Osteoblast (primary cell): ENCODE results near the gene IFNAR1. TPM values are rescaled to one million over a fixed set of nuclear protein-coding genes. Genes with fewer than 3 reads are reported as not detected.
A peak's percentile ranks its signal among the peaks of the same experiment; 100 is the strongest.

ENCODE experiments used
- DNase-seq: peaks from one replicate; pipeline ENCODE4 v3.0.0; 2011; ENCODE audit warnings: low spot score, mixed read lengths; ENCODE audit not compliant: insufficient read length; ENCODE audit errors: missing footprints
- H2AFZ ChIP-seq: 2 replicates; pipeline ENCODE4 v1.6.0; 2011; ENCODE audit warnings: mild to moderate bottlenecking, low read length
- H3K27ac ChIP-seq: 2 replicates; pipeline ENCODE4 v1.5.1; 2011; ENCODE audit warnings: mild to moderate bottlenecking, low read depth, low read length, moderate library complexity
- H3K27me3 ChIP-seq: 2 replicates; pipeline ENCODE4 v1.6.0; 2012; ENCODE audit warnings: mild to moderate bottlenecking, control low read depth, inconsistent platforms, low read length, moderate library complexity; ENCODE audit not compliant: insufficient read depth
- H3K36me3 ChIP-seq: 2 replicates; pipeline ENCODE4 v1.5.1; 2011; ENCODE audit warnings: mild to moderate bottlenecking, low read length, control low read depth, moderate library complexity; ENCODE audit not compliant: insufficient read depth
- H3K4me1 ChIP-seq: 2 replicates; pipeline ENCODE4 v1.5.1; 2011; ENCODE audit warnings: mild to moderate bottlenecking, low read length, control low read depth, moderate library complexity; ENCODE audit not compliant: insufficient read depth
- H3K4me2 ChIP-seq: 2 replicates; pipeline ENCODE4 v1.6.0; 2011; ENCODE audit warnings: mild to moderate bottlenecking, low read length; ENCODE audit not compliant: insufficient read depth
- H3K4me3 ChIP-seq: fragments of 200-600 bp; sonication (generic); 3 replicates; pipeline ENCODE4 v1.5.1; 2012; ENCODE audit warnings: mild to moderate bottlenecking, low read length, inconsistent platforms; ENCODE audit not compliant: insufficient read depth
- H3K79me2 ChIP-seq: 2 replicates; pipeline ENCODE4 v1.6.0; 2012; ENCODE audit warnings: mild to moderate bottlenecking, low read length, control low read depth, inconsistent platforms; ENCODE audit not compliant: insufficient read depth
- H3K9me3 ChIP-seq: 2 replicates; pipeline ENCODE4 v1.5.1; 2011; ENCODE audit warnings: low read depth, low read length, control low read depth
- H4K20me1 ChIP-seq: 2 replicates; pipeline ENCODE4 v1.6.0; 2012; ENCODE audit warnings: mild to moderate bottlenecking, low read length, control low read depth; ENCODE audit not compliant: insufficient read depth
- total RNA-seq: library from RNA; depleted of rRNA; stranded (reverse); fragments of >200 nt; gene quantifications from 2 replicates; pipeline ENCODE4 v1.2.3, GENCODE V29; 2012
- TF ChIP-seq, protein P1 (sequence below): IDR thresholded peaks from 2 replicates; pipeline ENCODE4 v1.5.1; 2011; ENCODE audit warnings: mild to moderate bottlenecking, low read depth, low read length, moderate library complexity; ENCODE audit errors: extremely low read depth

Gene IFNAR1
- total RNA-seq, 1 donor = 26.1 TPM

DNA sequence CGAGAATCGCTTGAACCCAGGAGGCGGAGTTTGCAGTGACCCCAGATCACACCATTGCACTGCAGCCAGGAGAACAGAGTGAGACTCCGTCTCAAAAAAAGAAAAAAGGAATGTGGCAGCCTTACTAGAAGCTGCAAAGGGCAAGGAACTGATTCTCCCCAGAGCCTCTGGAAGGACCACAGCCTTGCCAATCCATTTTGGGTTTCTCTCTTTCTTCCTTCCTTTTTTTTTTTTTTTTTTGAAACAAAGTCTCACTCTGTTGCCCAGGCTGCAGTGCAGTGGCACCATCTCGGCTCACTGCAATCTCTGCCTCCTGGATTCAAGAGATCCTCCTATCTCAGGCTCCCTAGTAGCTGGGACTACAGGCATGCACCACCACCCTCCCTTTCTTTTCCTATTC is 68.6 kb downstream of the IFNAR1 start:
- TF ChIP-seq, protein P1, sequence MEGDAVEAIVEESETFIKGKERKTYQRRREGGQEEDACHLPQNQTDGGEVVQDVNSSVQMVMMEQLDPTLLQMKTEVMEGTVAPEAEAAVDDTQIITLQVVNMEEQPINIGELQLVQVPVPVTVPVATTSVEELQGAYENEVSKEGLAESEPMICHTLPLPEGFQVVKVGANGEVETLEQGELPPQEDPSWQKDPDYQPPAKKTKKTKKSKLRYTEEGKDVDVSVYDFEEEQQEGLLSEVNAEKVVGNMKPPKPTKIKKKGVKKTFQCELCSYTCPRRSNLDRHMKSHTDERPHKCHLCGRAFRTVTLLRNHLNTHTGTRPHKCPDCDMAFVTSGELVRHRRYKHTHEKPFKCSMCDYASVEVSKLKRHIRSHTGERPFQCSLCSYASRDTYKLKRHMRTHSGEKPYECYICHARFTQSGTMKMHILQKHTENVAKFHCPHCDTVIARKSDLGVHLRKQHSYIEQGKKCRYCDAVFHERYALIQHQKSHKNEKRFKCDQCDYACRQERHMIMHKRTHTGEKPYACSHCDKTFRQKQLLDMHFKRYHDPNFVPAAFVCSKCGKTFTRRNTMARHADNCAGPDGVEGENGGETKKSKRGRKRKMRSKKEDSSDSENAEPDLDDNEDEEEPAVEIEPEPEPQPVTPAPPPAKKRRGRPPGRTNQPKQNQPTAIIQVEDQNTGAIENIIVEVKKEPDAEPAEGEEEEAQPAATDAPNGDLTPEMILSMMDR = no peak
- H4K20me1 ChIP-seq = no peaks in the 10 kb centered on the region
- H3K27me3 ChIP-seq = no peaks in the 10 kb centered on the region
- H3K4me1 ChIP-seq = peaks cover 31% of the 10 kb centered on the region
- no peak overlapping the region for H3K4me3 ChIP-seq
- H3K4me2 ChIP-seq = no peak overlapping the region
- DNase-seq = no peak
- H3K36me3 ChIP-seq = no peaks in the 10 kb centered on the region
- H3K9me3 ChIP-seq = no peaks in the 10 kb centered on the region
- no peak overlapping the region for H2AFZ ChIP-seq
- no peak overlapping the region for H3K27ac ChIP-seq
- no peaks in the 10 kb centered on the region for H3K79me2 ChIP-seq

DNA sequence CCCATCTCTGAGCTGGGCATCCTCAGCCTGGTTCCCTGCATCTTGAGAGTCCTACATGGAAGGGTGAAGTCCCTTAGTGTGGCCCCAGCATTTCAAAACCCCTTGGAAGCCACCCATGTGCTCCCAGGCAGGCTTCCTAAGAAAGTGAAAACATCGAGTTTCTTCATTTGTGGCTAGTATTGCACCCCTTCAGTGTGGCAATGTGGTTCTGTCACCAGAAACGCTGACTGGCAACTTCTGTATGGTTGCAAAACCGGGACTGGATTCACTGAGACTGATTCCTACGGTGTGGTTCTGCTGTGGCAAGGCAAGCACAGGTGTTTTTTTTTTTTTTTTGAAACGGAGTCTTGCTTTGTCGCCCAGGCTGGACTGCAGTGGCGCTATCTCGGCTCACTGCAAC is 69.5 kb downstream of the IFNAR1 start:
- H3K9me3 ChIP-seq = no peaks in the 10 kb centered on the region
- H3K4me1 ChIP-seq = peaks cover 31% of the 10 kb centered on the region
- no peaks in the 10 kb centered on the region for H4K20me1 ChIP-seq
- no peak for DNase-seq
- H3K4me2 ChIP-seq = no peak overlapping the region
- H2AFZ ChIP-seq = no peak overlapping the region
- H3K27me3 ChIP-seq = no peaks in the 10 kb centered on the region
- H3K4me3 ChIP-seq = no peak overlapping the region
- no peaks in the 10 kb centered on the region for H3K79me2 ChIP-seq
- no peak overlapping the region for H3K27ac ChIP-seq
- no peaks in the 10 kb centered on the region for H3K36me3 ChIP-seq
- TF ChIP-seq, protein P1 = no peak

DNA sequence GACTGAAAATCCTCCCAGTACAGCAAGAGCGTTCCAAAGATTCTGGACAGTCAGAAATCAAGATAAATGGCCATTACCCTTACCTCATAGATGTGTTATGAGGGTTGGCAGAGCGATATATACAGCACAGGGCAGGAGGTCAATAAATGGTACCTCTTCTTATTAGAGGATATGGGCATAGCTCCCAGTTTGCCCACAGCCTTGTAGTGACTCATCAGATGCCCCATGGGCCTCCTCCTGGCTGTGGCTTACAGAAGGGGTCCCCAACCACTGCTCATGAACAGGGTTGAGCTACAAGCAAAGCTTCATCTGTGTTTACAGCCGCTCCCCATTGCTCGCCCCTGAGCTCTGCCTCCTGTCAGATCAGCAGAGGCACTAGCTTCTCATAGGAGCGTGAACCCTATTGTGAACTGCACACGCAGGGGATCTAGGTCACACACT is 71.1 kb downstream of the IFNAR1 start:
- peak; percentile 88 for DNase-seq
- Histone ChIP-seq H4K20me1 (no peaks in the 10 kb centered on the region), H3K4me1 (peaks cover 41% of the 10 kb centered on the region), H2AFZ (peak overlapping the region; percentile 41), H3K4me3 (peak overlapping the region; percentile 38), H3K27ac (peak overlapping the region; percentile 87), H3K79me2 (no peaks in the 10 kb centered on the region), H3K9me3 (no peaks in the 10 kb centered on the region), H3K36me3 (no peaks in the 10 kb centered on the region), H3K4me2 (peak overlapping the region; percentile 42), H3K27me3 (no peaks in the 10 kb centered on the region)
- TF ChIP-seq, protein P1 = no peak

DNA sequence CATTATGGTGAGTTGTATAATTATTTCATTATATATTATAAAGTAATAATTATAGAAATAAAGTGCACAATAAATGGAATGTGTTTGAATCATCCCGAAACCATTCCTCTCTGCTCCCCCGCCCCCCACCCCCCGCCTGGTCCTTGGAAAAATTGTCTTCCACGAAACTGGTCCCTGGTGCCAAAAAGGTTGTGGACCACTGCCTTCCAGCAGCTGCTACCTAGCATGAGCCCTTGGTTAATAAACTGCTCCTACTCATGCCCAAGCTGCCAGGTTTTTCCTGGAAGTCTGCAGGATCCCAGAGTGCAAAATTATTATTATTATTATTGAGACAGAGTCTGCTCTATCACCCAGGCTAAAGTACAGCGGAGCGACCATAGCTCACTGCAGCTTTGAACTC is 71.7 kb downstream of the IFNAR1 start:
- Histone ChIP-seq H2AFZ (no peak overlapping the region), H3K9me3 (no peaks in the 10 kb centered on the region), H3K27me3 (no peaks in the 10 kb centered on the region), H3K27ac (peak overlapping the region; percentile 87), H3K36me3 (no peaks in the 10 kb centered on the region), H4K20me1 (no peaks in the 10 kb centered on the region), H3K4me2 (peak overlapping the region; percentile 44), H3K4me1 (peaks cover 45% of the 10 kb centered on the region), H3K79me2 (no peaks in the 10 kb centered on the region), H3K4me3 (no peak overlapping the region)
- no peak for DNase-seq
- TF ChIP-seq, protein P1 = no peak
